HG02970 (cell line): ENCODE results near the gene GLIS1.

Source experiments
- ATAC-seq: cut with Tn5 transposase; IDR thresholded peaks from one replicate; pipeline ENCODE4 v1.9.1; 2021; ENCODE audit warnings: mild to moderate bottlenecking, moderate library complexity, moderate number of reproducible peaks; ENCODE audit not compliant: unreplicated experiment, low FRiP score

Gene GLIS1

DNA sequence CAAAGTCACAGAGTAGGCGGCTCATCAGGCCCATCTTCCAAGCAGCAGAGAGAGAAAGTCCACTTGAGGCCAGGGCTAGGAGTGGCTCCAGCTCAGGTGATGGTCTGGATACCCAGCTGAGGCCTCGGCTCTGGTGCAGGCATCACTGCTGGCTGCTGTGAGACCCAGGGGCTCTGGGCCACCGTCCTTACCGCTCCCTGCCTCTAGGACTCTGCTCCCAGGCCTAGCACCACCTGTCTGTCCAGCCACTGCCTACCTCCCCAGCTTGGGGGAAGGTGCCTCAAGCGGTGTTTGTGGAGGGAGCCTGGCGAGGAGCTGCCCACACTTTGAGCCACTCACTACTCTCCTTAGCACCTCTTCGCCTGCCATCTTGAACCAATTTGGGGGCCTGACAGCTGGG lies 221.9 kb downstream of the GLIS1 start:
- ATAC-seq = no peak

DNA sequence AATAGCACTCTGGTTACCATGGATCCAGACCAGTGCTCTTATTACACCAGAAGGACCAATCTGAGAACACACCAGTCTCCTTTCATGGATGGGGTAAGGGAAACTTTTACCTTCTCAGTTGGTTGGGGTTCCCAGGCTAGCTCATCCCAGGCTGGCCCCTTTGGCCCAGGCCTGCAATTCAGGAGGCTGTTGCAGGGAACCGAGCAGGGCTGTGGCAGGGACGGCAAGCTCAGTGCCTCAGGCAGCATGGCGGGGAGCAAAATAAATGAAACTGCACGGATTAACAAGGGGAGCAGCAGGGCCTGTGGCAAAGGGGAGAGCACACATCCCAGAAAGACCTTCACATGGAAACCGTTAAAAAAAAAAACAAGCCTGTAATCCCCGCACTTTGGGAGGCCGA lies 222.8 kb downstream of the GLIS1 start:
- ATAC-seq = no peak

DNA sequence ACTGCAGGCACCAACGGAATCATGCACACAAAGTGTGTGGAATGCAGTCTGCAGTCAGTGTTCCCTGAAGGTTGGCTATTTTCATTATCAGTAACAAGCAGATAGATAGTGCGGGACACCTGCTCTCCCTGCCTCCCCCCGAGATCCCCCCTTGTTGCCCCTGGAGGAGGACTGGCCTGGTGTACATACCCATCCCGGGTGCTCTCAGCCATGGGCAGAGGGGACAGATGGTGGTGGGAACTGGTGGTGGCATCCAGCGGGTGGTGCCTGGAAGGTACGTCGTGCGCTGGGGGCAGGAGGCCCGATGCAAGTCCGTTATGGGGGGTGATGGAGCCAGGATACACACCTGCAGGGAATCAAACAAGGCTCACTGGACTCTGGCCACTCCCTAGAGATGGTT lies 224.5 kb downstream of the GLIS1 start:
- no peak for ATAC-seq

DNA sequence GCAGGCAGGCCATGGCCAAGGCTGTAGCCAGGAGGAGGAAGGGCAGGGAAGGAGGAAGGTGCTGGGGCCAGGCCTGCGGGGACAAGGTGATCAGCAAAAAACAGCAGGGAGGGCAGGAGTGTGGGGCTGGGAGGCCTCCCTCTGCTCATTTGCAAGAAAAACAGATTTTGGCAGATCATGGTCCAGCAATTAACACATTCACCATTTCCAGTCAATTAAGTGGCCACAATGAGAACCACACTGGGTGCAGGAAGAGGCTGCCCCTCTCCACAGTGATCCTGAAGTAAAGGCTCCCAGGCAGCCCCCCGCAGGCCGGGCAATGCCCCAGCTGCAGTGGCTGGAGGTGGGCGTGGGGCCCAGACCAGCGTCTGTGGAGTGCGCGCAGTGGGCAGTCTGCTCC lies 225.1 kb downstream of the GLIS1 start:
- no peak for ATAC-seq

DNA sequence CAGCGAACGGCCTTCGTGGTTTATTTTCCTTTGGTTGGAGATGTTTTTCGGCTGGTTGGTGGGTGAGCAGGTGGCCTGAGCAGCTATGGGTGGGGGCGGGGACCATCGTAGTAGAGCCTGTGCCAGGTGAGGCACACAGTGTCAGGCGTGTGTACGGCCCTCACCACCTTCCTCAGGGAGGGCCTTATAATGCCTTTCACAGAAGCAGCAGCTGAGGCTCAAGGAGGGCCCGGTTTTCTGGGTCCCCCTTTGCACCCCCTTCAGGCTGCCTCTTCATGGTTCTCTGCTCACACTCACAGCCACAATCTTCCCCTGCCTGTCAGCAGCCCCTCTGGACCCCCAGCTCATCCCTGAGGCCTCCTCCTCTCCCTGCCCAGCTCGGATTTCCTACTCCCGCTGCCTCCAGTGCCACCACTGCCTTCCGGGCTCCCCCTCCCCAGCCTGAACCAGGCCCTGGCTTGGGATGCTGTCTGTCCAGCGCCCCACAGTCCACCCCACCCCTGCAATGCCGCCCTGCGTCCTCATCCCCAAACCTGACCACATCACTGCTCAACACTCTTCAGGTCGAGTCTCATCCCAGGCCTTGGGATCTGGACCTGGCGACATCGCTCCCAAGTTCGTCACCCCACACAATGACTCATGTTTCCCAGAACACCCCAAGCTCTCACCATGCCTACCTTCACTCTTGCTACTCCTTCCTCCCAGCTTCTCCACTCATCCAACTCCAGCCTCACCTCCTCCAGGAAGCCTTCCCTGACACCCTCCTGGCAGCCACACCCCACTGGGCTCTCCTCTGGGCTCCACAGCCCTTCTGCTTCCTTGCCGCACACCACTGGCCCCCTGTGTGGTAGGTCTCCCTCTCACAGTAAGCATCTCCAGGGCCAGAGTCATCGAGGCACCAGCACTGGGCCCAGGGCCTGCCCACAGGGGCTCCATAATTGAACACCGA lies 225.9 kb downstream of the GLIS1 start:
- no peak for ATAC-seq

DNA sequence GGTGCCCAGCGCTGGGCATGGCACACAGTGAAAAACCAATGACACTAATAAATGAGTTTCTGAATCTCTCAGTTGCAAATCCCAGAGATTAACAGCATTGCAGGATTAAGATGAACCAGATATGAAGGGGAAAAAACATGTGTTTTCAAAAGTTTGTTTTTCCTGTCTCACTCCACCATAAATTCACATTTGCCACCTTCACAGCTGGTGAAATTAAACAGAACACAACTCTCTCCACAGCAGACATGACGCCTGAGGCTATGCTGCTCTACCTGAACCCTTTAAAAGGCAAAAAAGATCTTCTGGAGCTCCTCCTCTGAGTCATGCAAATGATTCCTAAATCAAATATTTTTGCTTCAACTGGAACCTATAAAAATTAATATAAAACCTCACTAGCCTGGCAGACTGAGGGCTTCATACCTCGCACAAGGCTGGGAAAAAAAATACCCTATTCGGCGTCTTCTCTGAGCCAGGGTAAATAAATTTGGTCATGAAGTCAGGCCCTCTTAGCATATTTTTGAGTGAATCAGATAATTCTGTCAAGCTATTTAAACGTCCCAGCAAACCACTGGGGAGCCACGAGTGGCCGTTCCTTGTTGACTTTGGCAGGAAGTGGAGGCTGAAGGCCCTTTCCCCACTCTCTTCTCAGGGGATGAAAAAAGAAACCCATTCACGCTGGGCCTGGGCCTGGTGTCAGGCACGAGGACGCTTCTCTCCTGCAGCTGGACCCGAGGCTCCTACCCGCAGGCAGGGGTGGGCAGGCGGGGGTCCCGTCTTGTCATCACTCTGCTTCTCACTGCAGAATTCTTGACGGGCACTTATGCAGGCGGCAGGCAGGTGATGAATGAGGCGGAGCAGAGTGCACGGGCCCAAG lies 226.8 kb downstream of the GLIS1 start:
- no peak for ATAC-seq

DNA sequence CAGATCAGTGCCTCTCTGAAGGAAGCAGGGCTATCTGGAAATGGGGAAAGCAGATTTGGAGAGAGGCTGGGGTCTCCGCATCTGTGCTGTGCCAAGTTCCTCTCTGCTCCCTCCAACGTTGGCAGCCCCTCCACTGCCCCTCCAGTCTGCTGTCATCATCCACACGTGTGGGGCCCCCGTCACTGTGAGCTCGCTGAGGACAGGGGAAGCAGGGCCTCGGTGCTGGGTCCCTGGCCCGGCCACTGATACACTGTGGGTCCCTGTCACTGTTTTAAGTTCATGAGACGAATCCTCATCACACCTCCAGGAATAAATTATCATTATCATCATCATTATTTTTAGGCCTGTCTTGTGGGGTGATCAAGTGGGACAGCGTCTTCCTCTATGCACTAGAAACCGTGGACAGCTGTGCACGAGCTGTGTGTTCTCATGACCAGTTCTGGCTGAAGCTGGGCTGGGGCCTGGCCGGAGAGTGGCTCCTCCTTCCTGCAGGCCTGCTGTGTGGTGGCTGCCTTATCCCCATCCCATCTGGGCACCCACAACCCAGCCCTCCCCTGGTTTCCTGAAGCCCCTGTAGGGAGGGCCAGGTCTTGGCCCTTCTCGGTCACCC lies 227.5 kb downstream of the GLIS1 start:
- no peak for ATAC-seq

DNA sequence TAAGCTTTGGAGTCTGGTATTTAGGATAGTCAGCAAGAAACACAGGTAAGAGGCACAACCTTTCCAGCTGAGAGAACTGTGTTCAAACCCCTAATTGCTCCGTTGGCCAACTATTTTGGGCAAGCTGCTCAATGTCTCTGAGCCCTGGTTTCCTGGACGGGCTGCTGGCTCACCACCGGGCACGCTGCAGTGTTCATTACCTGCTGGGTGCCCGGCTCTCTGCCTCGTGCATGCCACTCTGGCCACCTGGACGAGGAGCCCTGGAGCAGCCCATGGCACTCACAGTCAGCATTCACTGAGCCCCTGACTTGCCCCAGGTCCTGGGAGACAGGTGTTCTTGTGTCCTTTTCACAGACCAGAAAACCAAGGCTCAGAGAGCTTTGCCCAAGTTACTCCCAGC lies 228.7 kb downstream of the GLIS1 start:
- no peak for ATAC-seq

DNA sequence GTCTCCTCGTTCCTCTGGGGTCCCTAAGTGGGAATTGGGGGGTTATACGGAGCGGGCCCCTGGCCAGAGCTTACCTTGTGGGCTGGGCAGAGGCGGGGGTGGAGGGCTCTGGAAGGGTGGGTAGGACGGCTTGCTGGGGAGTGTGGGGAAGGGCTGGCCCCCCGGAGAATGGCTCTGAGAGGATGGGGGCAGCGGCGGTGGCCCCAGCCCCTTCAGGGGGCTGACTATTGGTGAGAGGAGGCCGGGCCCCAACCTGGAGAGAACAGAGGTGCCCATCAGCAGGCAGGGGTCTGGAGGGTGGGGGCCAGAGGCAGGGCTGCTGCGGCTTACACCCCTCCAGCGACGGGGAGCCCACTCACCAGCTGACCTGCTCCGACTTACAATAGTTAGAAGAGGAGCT lies 229.2 kb downstream of the GLIS1 start:
- ATAC-seq = no peak

DNA sequence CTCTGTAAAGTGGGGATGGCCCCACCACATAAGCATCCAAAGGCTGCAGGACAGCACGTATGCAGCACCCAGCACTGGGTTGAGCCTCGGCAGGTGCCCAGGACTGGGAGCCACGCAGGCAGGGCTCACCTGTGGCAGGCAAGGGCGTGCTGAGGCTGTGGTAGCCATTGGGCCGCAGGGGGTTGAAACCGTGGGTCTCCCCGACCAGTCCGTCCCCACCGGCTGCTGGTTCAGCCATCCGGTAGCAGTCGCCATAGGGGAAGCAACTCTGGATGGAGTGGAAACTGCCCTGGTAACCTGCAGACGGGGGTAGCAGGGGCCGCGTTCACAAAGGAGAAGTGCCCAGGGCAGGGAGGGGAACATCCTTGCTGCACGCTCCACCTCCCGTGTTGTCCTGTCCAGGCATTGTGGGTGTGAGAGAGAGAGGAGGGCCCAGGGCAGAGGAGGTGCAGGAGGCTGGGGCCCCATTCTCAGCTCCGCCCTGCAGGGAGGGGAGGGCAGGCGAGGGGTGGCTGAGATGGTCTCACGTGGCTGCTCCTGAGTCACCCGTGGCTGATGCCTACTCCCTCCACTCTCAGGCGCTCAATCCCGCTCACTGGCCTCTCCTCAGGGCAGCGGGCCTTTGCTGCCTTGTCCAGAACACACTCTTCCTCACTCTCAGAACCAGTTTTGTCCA lies 229.8 kb downstream of the GLIS1 start:
- no peak for ATAC-seq

DNA sequence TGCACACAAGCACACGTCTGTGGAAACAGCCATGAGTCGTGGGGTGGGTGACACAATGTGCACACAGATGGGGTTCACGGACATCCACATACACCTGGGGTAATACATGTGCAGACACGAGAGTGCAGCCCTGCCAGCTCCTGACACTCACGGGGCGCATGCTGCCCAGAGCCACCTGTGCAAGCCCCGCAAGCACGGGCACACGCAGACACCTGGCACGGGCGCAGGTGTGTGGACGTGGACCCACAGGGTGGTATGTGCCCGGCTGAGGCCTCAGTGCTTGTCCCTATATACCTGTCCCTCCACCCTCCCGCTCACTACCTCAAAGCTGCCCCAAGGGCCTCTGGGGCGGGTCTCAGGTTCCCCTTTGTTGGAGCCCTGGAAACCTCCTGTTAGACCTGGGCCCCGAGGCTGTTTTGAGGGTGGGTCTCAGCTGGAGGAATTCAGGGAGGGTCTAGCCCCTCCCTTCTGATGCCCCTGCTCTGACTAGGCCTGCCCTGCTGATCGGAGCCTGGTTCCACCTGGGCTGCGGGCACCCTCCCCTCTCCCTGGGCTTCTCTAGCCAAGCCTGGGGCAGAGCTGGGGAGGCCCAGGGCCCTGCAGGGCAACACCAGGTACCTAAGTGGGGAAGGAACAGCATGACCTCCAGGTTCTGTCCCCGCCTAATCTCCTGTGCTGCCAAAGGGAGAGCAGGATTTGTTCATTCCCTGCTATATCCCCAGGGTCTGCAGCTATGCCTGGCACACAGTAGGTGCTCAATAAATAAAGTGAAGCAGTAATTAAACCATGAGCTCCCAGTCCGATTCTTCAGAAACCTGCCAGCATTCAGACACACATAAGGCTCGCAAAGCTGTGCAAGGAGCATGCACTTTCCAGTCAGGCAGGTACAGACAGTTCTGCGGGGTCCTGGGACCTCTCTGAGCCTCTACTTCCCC lies 230.6 kb downstream of the GLIS1 start:
- ATAC-seq = no peak

DNA sequence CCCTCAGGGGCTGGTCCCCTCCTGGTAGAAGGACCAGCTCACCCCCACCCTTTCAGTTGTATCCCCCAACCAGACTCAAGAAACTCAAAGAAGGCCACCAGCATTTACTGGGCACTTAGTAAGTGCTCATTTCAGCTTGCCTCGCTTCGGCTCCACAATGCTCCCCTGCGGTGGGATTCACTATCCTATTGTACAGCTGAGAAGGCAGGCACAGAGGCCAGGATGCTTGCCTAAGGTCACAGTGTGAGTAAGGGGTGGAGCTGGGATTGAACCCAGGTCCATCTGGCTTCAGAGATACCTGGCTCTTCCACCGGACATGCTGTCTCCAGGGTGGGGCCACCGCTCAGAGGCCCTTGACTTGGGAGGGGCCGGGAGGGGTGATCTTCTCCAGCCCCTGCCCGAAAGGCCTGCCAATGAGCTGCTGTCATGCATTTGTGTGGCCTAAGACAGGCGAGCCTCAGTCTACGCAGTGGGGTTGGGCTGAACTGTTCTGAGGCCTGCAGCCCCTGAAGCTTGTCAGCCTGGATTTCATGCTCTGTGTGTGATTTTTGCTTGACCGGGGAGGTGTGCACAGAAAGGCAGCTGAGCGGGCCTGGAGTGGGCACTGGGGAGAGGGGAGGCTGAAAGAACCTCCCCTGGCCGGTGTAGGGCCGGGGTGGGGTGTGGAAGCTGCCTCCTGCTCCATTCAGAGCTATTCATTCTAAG lies 231.7 kb downstream of the GLIS1 start:
- no peak for ATAC-seq

DNA sequence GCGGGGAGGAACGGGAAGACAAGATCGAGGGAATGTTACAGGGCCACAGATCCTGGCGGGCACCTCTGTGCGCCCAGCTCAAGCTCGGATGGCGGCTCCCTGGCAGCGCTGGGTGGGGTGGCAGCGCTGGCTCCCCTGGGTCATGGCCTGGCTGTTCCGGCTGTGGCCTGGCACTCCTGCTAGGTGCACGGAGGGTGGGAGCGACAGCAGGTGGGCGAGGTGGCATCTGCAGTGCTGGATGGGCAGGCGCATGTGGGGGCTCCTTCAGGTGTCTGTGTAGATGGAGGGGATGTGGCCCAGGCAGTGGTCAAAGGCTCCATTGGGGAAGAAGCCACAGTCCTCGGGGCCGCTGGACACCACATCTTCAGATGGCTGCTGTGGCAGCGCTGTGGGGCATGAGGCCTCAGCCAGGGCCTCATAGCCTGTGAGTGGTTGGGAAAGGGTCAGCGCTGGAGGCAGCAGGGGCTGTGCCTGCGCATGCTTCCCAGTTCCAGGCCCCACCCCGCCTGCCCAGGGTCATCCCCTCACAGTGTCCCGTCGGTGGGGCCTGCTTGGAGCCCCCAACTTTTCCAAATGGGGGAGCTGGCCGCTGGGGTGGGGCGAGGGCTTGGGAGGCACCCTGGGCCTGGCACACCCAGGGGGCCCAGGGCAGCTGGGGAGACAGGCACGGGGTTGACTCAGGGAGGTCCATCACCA lies 232.5 kb downstream of the GLIS1 start:
- ATAC-seq = no peak

DNA sequence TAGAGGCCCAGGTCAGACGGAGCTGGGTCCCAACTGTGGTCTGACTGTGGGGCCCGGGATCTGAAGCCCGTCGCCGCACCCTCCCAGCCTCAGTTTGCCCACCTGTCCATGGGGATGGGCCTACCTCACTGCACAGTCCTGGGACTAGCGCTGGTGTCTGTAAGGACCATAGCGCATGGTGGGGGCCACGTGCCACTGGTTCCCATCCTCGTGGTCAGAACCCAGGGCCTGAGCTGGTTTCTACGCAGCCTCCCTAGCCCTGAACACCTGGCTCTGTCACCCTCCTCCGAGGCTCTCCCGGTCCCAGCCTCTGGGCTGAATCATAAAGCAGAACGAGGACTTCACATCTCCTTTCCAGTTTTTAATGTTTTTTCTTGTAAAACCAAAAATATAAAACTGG lies 233.1 kb downstream of the GLIS1 start:
- no peak for ATAC-seq

DNA sequence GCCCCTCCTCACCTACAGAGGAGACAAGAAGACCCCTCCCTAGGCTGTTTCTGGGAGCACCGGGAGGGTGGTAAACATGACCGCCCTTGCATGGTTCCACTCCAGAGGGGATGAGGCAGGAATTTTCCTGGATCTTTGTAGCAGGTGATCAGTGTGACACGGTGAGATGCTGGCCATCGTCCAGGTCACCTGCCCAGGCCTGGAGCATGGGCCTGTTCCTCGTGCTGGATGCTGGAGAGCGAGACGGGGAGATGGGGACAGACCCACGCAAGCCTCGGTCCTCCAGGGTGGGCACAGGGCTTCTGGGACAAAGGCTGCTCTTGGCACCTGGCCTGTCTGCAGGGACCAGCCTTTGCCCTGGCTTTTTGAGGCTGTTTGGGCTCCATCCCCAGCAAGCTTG lies 233.6 kb downstream of the GLIS1 start:
- no peak for ATAC-seq

DNA sequence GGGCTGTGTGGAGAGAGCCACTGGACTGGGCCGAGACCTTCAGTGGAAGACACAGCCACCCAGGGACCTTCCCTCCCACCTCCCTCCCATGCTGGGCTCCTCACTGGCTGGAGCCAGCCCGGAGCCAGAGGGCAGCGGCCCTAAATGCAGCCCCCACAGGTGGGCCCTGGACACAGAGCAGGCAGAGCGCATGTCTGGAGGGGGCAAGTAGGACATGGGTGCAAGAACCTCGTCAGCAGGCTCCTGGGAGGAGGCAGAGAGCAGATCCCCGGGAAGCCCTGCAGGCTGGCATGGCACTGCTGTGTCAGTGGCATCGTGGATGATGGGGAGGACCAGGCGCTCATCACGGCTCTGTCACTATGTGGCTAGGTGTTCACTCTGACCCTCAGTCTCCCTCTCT lies 234.1 kb downstream of the GLIS1 start:
- ATAC-seq = no peak

DNA sequence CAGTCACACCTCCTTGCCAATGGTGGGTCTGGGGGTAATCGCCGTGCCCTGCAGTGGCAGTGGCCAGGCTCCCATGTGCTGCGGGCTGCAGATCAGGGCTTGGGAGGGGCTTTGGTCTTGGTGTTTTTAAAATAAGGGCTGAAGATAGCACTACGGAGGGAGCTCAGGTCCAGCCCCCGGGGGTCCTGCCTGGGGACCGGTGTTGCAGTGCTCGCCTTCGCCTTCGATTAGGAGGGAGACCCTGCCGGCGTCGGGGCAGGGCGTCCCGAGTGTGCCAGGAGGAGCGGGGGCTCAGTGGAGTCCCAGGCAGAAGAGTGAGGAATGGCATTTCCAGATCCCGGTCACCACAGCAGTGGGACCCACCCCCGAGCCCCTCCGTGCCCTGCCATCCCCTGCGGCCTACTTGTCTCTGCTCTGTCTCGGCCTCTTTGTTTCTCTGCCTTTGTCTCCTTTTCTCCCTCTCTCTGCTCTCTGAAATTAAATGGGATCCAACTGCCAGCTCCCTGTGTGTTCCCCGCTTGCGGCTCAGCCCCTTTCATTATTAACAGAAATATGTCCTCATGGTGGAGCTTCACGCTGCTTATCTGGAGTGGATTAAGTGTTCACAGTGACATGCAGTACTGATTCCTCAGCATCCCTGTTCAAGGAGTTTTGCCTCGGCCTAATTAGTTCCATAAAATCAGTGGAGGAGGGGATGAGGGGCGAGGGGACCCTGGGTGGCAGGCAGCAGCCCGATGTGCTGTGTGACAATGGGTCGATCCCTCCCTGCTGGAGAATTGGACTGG lies 235.3 kb downstream of the GLIS1 start:
- ATAC-seq = no peak
